ENCODE data around the gene DNMT3A.

- TF ChIP-seq EZH2 (IDR thresholded peaks at IDR 0.05; ENCODE audit: insufficient read depth, poor library complexity, severe bottlenecking) = no peak
- TF ChIP-seq EZH2phosphoT487 (IDR thresholded peaks at IDR 0.05; ENCODE audit: insufficient read depth, low read depth) = no peak
Measured at GRCh38 chr2:25389161-25389560, 47.4 kb upstream of the DNMT3A start.
